GM23338 (cell line): ENCODE data around the gene FARSB. TPM values are rescaled to one million over a fixed set of nuclear protein-coding genes. Genes with fewer than 3 reads are reported as not detected.

Source experiments
- ATAC-seq: fragments of 200-7000 bp; cut with Tn5 transposase; 3 replicates; pipeline ENCODE4 v1.9.1; 2020
- DNase-seq: peaks from one replicate; pipeline ENCODE4 v3.0.0-alpha.2; 2015; ENCODE audit warnings: low spot score
- H2AFZ ChIP-seq: fragments of 200-600 bp; sonication (generic); 2 replicates; pipeline ENCODE4 v1.8.0; 2016; ENCODE audit warnings: antibody characterized with exemption, mild to moderate bottlenecking, moderate library complexity
- H3F3A ChIP-seq: fragments of 200-600 bp; sonication (generic); replicated peaks from 2 replicates; pipeline ENCODE4 v1.8.0; 2017; ENCODE audit warnings: antibody characterized with exemption, mixed run types, low read depth
- H3K27ac ChIP-seq: fragments of 200-600 bp; sonication (generic); 2 replicates; pipeline ENCODE4 v1.6.1; 2016; ENCODE audit warnings: low read depth
- H3K27me3 ChIP-seq: fragments of 200-600 bp; sonication (generic); 2 replicates; pipeline ENCODE4 v1.8.0; 2016; ENCODE audit warnings: mild to moderate bottlenecking, mixed run types, moderate library complexity; ENCODE audit not compliant: insufficient read depth
- H3K36me3 ChIP-seq: fragments of 200-600 bp; sonication (generic); 2 replicates; pipeline ENCODE4 v1.8.0; 2016; ENCODE audit warnings: mild to moderate bottlenecking; ENCODE audit not compliant: insufficient read depth
- H3K4me1 ChIP-seq: fragments of 200-600 bp; sonication (generic); 2 replicates; pipeline ENCODE4 v1.8.0; 2016; ENCODE audit warnings: mild to moderate bottlenecking, moderate library complexity; ENCODE audit not compliant: insufficient read depth
- H3K4me2 ChIP-seq: fragments of 200-600 bp; sonication (generic); 2 replicates; pipeline ENCODE4 v1.7.1; 2017; ENCODE audit warnings: mixed run types
- H3K4me3 ChIP-seq: fragments of 200-600 bp; sonication (generic); 2 replicates; pipeline ENCODE4 v1.6.1; 2016; ENCODE audit warnings: mixed run types
- H3K79me2 ChIP-seq: fragments of 200-600 bp; sonication (generic); replicated peaks from 2 replicates; pipeline ENCODE4 v1.8.0; 2017; ENCODE audit warnings: mild to moderate bottlenecking; ENCODE audit not compliant: insufficient read depth
- H3K9me2 ChIP-seq: fragments of 200-600 bp; sonication (generic); 2 replicates; pipeline ENCODE4 v1.8.0; 2017; ENCODE audit not compliant: insufficient read depth
- H4K20me1 ChIP-seq: fragments of 200-600 bp; sonication (generic); replicated peaks from 2 replicates; pipeline ENCODE4 v1.8.0; 2017; ENCODE audit warnings: mild to moderate bottlenecking; ENCODE audit not compliant: insufficient read depth
- H3K27ac Mint-ChIP-seq: 2 replicates; pipeline ENCODE4 v1.8.0; 2020; ENCODE audit warnings: inconsistent platforms, mild to moderate bottlenecking, moderate library complexity, mixed read lengths
- H3K27me3 Mint-ChIP-seq: 3 replicates; pipeline ENCODE4 v1.8.0; 2022; ENCODE audit warnings: low read depth, mild to moderate bottlenecking, moderate library complexity, mixed read lengths, inconsistent platforms; ENCODE audit not compliant: insufficient read depth, poor library complexity
- H3K36me3 Mint-ChIP-seq: 3 replicates; pipeline ENCODE4 v1.8.0; 2021; ENCODE audit warnings: low read depth, mild to moderate bottlenecking, inconsistent platforms, moderate library complexity, mixed read lengths
- H3K4me1 Mint-ChIP-seq: 3 replicates; pipeline ENCODE4 v1.8.0; 2020; ENCODE audit warnings: mild to moderate bottlenecking, inconsistent platforms, mixed read lengths
- H3K4me3 Mint-ChIP-seq: 3 replicates; pipeline ENCODE4 v1.8.0; 2021; ENCODE audit warnings: moderate library complexity, mild to moderate bottlenecking, inconsistent platforms, mixed read lengths
- H3K9me3 Mint-ChIP-seq: 3 replicates; pipeline ENCODE4 v1.8.0; 2020; ENCODE audit warnings: moderate library complexity, mild to moderate bottlenecking, inconsistent platforms, mixed read lengths
- CREB1 ChIP-seq: fragments of 250-450 bp; sonication (Bioruptor Pico); IDR thresholded peaks from 2 replicates; pipeline ENCODE4 v1.5.0; 2020; ENCODE audit warnings: low read depth, mild to moderate bottlenecking, moderate library complexity
- ETS1 ChIP-seq: IDR thresholded peaks from 2 replicates; pipeline ENCODE4 v1.6.1; 2016; ENCODE audit warnings: antibody characterized with exemption
- EZH2 ChIP-seq: fragments of 200-600 bp; sonication (generic); IDR thresholded peaks from one replicate; pipeline ENCODE4 v1.8.0; 2017; ENCODE audit warnings: antibody characterized with exemption, mild to moderate bottlenecking, low read depth; ENCODE audit not compliant: unreplicated experiment
- EZH2phosphoT487 ChIP-seq: fragments of 200-600 bp; sonication (generic); IDR thresholded peaks from one replicate; pipeline ENCODE4 v1.8.1; 2018; ENCODE audit warnings: antibody characterized with exemption; ENCODE audit not compliant: unreplicated experiment
- JUNB ChIP-seq: IDR thresholded peaks from one replicate; pipeline ENCODE4 v1.6.1; 2016; ENCODE audit warnings: antibody characterized with exemption; ENCODE audit not compliant: unreplicated experiment
- NANOG ChIP-seq: IDR thresholded peaks from 2 replicates; pipeline ENCODE4 v1.6.1; 2016; ENCODE audit warnings: antibody characterized with exemption, borderline replicate concordance
- POLR2AphosphoS5 ChIP-seq: IDR thresholded peaks from 2 replicates; pipeline ENCODE4 v1.6.1; 2016; ENCODE audit warnings: antibody characterized with exemption, low read depth
- STAT1 ChIP-seq: IDR thresholded peaks from one replicate; pipeline ENCODE4 v1.6.1; 2016; ENCODE audit warnings: antibody characterized with exemption; ENCODE audit not compliant: unreplicated experiment
- ZNF114 ChIP-seq: fragments of 250-450 bp; sonication (Bioruptor Pico); IDR thresholded peaks from 2 replicates; pipeline ENCODE4 v1.5.0; 2020; ENCODE audit warnings: mild to moderate bottlenecking, moderate library complexity
- ZNF331 ChIP-seq: fragments of 250-450 bp; sonication (Bioruptor Pico); IDR thresholded peaks from 2 replicates; pipeline ENCODE4 v1.5.0; 2020; ENCODE audit warnings: low read depth, mild to moderate bottlenecking, moderate library complexity
- ZNF462 ChIP-seq: fragments of 250-450 bp; sonication (Bioruptor Pico); IDR thresholded peaks from 2 replicates; pipeline ENCODE4 v1.5.0; 2020; ENCODE audit warnings: mild to moderate bottlenecking, moderate library complexity
- polyA plus RNA-seq: library from polyadenylated mRNA; unstranded; fragments of >200 nt; fragmentation: Nextera tagmentation; extraction: Ambion mirVana; gene quantifications from 2 replicates; pipeline ENCODE4 v1.2.1, GENCODE V29; 2016
- total RNA-seq: library from RNA; depleted of rRNA; stranded (reverse); fragments of >200 nt; shearing (Covaris generic); gene quantifications from 2 replicates; pipeline ENCODE4 v1.2.3, GENCODE V29; 2014
- TF ChIP-seq, protein P1 (sequence below), 2 experiments: fragments of 200-600 bp in 1 of 2; sonication (generic) in 1 of 2; conservative IDR thresholded peaks; 2 replicates each; pipeline versions ENCODE4 v1.5.1 to v1.6.1; 2016 to 2017; ENCODE audit warnings: antibody characterized with exemption in 2 of 2, low read depth in 2 of 2, mild to moderate bottlenecking in 2 of 2, moderate library complexity in 1 of 2
- TF ChIP-seq, protein P2 (sequence below): IDR thresholded peaks from one replicate; pipeline ENCODE4 v1.6.1; 2018; ENCODE audit warnings: antibody characterized with exemption; ENCODE audit not compliant: unreplicated experiment

Gene FARSB
- total and polyA plus RNA-seq, 2 experiments from 2014 or later: 32.5 to 40.0 TPM

- no peak for TF ChIP-seq CREB1 (CRISPR knock-in tag)
- TF ChIP-seq ZNF331: no peak
- TF ChIP-seq EZH2phosphoT487: no peak
- TF ChIP-seq ZNF114 (CRISPR knock-in tag): no peak
- no peak for TF ChIP-seq JUNB
- TF ChIP-seq ZNF462 (CRISPR knock-in tag): no peak
- TF ChIP-seq, protein P1, sequence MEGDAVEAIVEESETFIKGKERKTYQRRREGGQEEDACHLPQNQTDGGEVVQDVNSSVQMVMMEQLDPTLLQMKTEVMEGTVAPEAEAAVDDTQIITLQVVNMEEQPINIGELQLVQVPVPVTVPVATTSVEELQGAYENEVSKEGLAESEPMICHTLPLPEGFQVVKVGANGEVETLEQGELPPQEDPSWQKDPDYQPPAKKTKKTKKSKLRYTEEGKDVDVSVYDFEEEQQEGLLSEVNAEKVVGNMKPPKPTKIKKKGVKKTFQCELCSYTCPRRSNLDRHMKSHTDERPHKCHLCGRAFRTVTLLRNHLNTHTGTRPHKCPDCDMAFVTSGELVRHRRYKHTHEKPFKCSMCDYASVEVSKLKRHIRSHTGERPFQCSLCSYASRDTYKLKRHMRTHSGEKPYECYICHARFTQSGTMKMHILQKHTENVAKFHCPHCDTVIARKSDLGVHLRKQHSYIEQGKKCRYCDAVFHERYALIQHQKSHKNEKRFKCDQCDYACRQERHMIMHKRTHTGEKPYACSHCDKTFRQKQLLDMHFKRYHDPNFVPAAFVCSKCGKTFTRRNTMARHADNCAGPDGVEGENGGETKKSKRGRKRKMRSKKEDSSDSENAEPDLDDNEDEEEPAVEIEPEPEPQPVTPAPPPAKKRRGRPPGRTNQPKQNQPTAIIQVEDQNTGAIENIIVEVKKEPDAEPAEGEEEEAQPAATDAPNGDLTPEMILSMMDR (conservative IDR thresholded peaks at IDR 0.05; ENCODE audit: low read depth in 2 of 2): no peak
- TF ChIP-seq EZH2: no peak
- no peak for TF ChIP-seq POLR2AphosphoS5
- TF ChIP-seq, protein P2, sequence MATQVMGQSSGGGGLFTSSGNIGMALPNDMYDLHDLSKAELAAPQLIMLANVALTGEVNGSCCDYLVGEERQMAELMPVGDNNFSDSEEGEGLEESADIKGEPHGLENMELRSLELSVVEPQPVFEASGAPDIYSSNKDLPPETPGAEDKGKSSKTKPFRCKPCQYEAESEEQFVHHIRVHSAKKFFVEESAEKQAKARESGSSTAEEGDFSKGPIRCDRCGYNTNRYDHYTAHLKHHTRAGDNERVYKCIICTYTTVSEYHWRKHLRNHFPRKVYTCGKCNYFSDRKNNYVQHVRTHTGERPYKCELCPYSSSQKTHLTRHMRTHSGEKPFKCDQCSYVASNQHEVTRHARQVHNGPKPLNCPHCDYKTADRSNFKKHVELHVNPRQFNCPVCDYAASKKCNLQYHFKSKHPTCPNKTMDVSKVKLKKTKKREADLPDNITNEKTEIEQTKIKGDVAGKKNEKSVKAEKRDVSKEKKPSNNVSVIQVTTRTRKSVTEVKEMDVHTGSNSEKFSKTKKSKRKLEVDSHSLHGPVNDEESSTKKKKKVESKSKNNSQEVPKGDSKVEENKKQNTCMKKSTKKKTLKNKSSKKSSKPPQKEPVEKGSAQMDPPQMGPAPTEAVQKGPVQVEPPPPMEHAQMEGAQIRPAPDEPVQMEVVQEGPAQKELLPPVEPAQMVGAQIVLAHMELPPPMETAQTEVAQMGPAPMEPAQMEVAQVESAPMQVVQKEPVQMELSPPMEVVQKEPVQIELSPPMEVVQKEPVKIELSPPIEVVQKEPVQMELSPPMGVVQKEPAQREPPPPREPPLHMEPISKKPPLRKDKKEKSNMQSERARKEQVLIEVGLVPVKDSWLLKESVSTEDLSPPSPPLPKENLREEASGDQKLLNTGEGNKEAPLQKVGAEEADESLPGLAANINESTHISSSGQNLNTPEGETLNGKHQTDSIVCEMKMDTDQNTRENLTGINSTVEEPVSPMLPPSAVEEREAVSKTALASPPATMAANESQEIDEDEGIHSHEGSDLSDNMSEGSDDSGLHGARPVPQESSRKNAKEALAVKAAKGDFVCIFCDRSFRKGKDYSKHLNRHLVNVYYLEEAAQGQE: no peak
- TF ChIP-seq STAT1: no peak
- no peak for TF ChIP-seq NANOG
- TF ChIP-seq ETS1: no peak
- no peak for ATAC-seq
- Histone ChIP-seq H3K9me2 (no peaks in the 10 kb centered on the region), H3K4me1 (no peaks in the 10 kb centered on the region), H3F3A (no peaks in the 10 kb centered on the region), H3K4me2 (no peak overlapping the region), H3K79me2 (0 out of 2 replicates have a peak, but pooled peaks cover 5% of the 10 kb centered on the region), H3K4me3 (no peak overlapping the region), H3K27me3 (no peaks in the 10 kb centered on the region), H4K20me1 (no peaks in the 10 kb centered on the region), H3K27ac (no peak overlapping the region), H3K36me3 (peaks cover under 1% of the 10 kb centered on the region), H2AFZ (no peak overlapping the region)
- no peak for DNase-seq
- no peak overlapping the region for H3K4me3 Mint-ChIP-seq
- H3K4me1 Mint-ChIP-seq: no peaks in the 10 kb centered on the region
- H3K27me3 Mint-ChIP-seq: no peaks in the 10 kb centered on the region
- H3K9me3 Mint-ChIP-seq: no peaks in the 10 kb centered on the region
- H3K36me3 Mint-ChIP-seq: peaks cover 3% of the 10 kb centered on the region; the same call in 2 of the 3 replicates
- H3K27ac Mint-ChIP-seq: no peak overlapping the region
These were observed 51.0 kb downstream of the FARSB start for GRCh38 chr2:222604749-222605515.
